Large intestine (tissue), 3 donors: ENCODE results near the gene TMEM131. TPM values are rescaled to one million over a fixed set of nuclear protein-coding genes. Genes with fewer than 3 reads are reported as not detected.
"Not testable (repeated sequence)": the region's sequence is repeated elsewhere in the genome, so short reads cannot be mapped to it uniquely, and the experiment has no call there.

ENCODE experiments used
- DNase-seq, 2 donors: peaks; one replicate each; pipeline versions ENCODE4 v3.0.0 to v3.0.0-alpha.2; 2013
- H3K27ac ChIP-seq: one replicate; pipeline ENCODE4 v1.5.1; 2013; ENCODE audit warnings: low read length
- H3K27me3 ChIP-seq: 2 replicates; pipeline ENCODE4 v1.6.1; 2013; ENCODE audit warnings: low read length; ENCODE audit not compliant: control insufficient read depth, insufficient read depth
- H3K36me3 ChIP-seq: 2 replicates; pipeline ENCODE4 v1.6.1; 2013; ENCODE audit warnings: low read length; ENCODE audit not compliant: control insufficient read depth, insufficient read depth
- H3K4me1 ChIP-seq: one replicate; pipeline ENCODE4 v1.6.1; 2013; ENCODE audit warnings: low read length; ENCODE audit not compliant: control insufficient read depth, insufficient read depth
- H3K4me3 ChIP-seq: one replicate; pipeline ENCODE4 v1.5.1; 2013; ENCODE audit warnings: low read length
- H3K9me3 ChIP-seq: one replicate; pipeline ENCODE4 v1.6.1; 2013; ENCODE audit warnings: mild to moderate bottlenecking, low read depth, low read length, moderate library complexity; ENCODE audit not compliant: control insufficient read depth
- WGBS: methylation state at CpG from one replicate; pipeline ENCODE4 v1.1.5; 2013; ENCODE audit warnings: low lambda C conversion rate; ENCODE audit not compliant: insufficient coverage; 5-methylcytosine and 5-hydroxymethylcytosine counted together
- polyA plus RNA-seq: library from polyadenylated mRNA; unstranded; fragments of 120-200 nt; gene quantifications from one replicate; pipeline ENCODE4 v1.2.1, GENCODE V29; 2013

The TMEM131 gene
- polyA plus RNA-seq, 1 donor, result 41.2 TPM

DNA sequence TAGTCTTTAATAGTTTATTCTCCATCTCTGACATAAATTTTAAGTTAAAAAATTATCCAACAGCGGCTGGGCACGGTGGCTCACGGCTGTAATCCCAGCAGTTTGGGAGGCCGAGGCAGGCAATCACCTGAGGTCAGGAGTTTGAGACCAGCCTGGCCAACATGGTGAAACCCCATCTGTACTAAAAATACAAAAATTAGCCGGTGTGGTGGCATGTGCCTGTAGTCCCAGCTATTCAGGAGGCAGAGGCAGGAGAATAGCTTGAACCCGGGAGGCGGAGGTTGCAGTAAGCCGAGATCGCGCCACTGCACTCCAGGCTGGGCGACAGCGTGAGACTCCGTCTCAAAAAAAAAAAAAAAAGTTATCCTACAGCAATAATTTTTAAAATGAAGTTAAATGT is 39.0 kb downstream of the TMEM131 start:
- not testable (repeated sequence) for H3K9me3 ChIP-seq

DNA sequence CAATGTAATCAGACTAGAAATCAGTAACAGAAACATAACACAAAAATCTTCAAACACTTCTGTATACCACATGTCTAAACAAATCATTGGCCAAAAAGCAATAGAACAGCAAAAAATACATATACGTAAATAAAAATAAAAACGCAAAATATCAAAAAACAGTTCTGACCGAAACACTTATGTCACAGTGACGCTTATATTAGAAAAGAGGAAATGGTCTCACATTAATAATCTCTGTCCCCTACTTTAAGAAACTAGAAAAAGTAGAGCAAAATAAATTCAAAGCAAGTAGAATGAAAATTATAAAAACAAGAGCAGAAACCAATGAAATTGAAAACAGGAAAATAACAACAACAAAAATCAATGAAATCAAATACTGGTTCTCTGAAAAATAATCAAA is 41.9 kb downstream of the TMEM131 start:
- WGBS, result 88% methylated on average over 4 of the region's 4 CpGs
- DNase-seq, result no peak
- H3K27ac ChIP-seq, result no peak overlapping the region
- no peaks in the 10 kb centered on the region for H3K27me3 ChIP-seq
- no peak overlapping the region for H3K4me3 ChIP-seq
- no peaks in the 10 kb centered on the region for H3K36me3 ChIP-seq
- no peaks in the 10 kb centered on the region for H3K4me1 ChIP-seq
- H3K9me3 ChIP-seq, result no peaks in the 10 kb centered on the region

More for the DNA sequence above, 39.0 kb downstream of the TMEM131 start:
- DNase-seq, H3K4me3 ChIP-seq, H3K4me1 ChIP-seq, H3K36me3 ChIP-seq, H3K27me3 ChIP-seq, H3K27ac ChIP-seq: not testable (repeated sequence)
- WGBS, result no CpG with 5 or more reads among the region's 13 CpGs

DNA sequence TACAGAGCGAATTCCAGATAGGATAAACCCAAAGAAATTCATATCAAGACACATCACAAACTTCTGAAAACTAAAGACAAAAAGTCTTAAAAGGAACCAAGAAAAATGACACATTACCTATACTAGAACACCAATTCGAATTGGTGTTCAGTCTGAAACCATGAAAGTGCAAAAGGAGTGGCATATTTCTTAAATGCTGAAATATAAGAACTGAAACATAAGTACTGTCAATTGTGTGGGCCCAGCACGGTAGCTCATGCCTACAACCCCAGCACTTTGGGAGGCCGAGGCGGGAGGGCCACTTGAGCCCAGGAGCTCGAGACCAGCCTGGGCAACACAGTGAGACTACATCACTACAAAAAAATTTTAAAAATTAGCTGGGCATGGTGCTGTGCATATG is 43.4 kb downstream of the TMEM131 start:
- no peak for DNase-seq
- H3K4me3 ChIP-seq, result no peak overlapping the region
- H3K4me1 ChIP-seq, result no peaks in the 10 kb centered on the region
- no peaks in the 10 kb centered on the region for H3K27me3 ChIP-seq
- no peak overlapping the region for H3K27ac ChIP-seq
- H3K36me3 ChIP-seq, result no peaks in the 10 kb centered on the region
- no peaks in the 10 kb centered on the region for H3K9me3 ChIP-seq
- whole genome bisulfite sequencing, result 100% methylated on average over 2 of the region's 6 CpGs

DNA sequence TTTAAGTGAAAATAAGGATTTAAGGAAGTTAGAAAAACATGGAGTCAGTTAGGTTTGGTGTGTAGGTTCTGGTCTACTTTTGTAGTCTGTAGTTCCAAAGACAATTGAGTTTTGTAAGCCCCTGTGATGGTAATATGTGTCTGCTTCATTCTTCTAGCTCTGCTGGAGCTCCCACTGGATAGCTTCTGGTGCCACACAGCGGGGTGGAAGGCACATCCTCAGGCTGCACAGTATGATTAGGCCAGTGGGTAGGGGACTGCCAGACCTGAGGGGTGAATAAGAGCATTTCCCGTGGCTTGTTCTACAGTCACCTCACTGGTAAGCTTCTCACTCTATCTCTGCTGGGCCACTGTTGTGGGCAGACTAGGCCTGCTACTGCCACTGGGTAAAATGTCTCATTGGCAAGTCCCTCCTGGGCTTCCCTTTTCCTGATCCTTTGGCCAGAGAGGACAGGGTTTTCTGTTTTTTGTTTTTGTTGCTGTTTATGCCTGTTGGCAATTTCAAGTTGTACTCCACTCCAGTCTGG is 44.5 kb downstream of the TMEM131 start:
- Histone ChIP-seq H3K4me1 (no peaks in the 10 kb centered on the region), H3K27ac (no peak overlapping the region), H3K4me3 (no peak overlapping the region), H3K27me3 (no peaks in the 10 kb centered on the region), H3K36me3 (no peaks in the 10 kb centered on the region), H3K9me3 (no peaks in the 10 kb centered on the region)
- WGBS, result no CpG with 5 or more reads among the region's 2 CpGs
- no peak for DNase-seq

DNA sequence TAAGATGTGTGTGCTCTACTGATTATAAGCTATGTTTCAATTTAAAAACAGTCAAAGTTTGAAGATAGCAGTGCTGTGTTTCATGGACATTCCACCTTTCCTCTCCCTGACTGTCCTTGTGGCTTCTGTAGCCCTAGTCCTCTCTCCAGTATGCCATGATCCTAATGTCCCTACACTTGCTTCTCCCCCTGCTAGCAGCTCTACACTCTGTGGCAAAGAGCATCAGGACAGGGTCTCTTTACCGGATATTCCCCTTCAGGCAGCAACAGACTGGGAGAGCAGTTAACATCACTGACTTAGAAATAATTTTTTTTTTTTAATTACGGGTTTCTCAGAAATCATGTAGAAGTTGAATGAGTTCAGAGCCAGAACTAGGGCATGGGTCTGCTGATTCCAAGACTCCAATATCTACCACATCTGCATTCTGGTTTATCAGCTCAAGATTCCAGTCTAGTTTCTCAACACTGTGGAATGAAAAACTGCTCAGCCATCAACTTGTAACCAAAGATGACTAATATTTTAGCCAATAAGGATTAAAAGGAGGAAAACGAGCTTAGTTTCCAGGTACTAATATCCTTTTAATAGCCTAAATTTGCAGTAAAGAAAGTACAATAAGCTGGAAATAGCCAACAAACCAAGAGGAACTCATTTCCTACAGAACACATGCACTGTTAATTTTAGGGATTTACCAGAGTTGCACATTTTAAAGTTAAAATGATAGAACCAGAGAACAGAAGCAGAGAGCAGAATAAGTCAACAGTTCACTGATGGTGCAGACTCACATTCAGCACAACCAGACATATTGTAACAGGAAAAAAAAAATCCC is 45.2 kb downstream of the TMEM131 start:
- no peak overlapping the region for H3K4me3 ChIP-seq
- DNase-seq, result no peak
- no peak overlapping the region for H3K27ac ChIP-seq
- H3K4me1 ChIP-seq, result no peaks in the 10 kb centered on the region
- H3K27me3 ChIP-seq, result no peaks in the 10 kb centered on the region
- no peaks in the 10 kb centered on the region for H3K36me3 ChIP-seq
- no peaks in the 10 kb centered on the region for H3K9me3 ChIP-seq
- WGBS, result no CpG with 5 or more reads among the region's 3 CpGs

DNA sequence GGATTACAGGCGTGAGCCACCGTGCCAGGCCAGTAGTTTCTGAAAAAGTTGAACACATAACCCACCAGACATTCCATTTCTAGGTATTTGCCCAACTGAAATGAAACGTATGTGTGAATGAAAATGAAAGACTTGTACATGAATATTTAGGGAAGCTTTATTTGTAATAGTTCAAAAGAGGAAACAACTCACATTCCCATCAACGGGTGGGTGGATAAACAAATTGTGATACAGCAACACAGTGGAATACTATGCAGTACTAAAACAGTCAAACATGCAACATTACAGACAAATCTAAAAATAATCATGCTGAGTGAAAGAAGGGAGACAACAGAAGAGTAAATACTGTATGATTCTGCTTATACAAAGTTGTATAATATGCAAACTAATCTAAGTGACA is 46.8 kb downstream of the TMEM131 start:
- no peaks in the 10 kb centered on the region for H3K4me1 ChIP-seq
- 78% methylated on average over 1 of the region's 4 CpGs for WGBS
- H3K4me3 ChIP-seq, result no peak overlapping the region
- no peaks in the 10 kb centered on the region for H3K9me3 ChIP-seq
- no peak for DNase-seq
- no peaks in the 10 kb centered on the region for H3K36me3 ChIP-seq
- H3K27me3 ChIP-seq, result no peaks in the 10 kb centered on the region
- H3K27ac ChIP-seq, result no peak overlapping the region

DNA sequence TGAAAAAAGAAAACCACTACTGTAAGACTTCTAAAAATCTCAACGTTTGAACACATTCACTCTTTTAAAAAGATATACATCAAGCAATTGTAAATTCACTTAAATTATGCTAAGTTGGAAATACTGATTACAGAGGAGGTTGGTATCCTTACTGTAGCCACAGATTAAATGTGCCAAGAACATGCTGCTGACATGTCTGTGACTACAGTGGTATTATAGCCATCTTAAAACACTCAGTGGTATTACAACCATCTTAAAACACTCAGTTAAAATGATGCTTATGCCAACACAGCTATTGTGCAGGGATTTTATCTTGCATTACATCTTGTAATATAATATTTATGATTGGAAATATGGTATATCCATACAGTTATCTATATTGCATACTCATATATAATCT is 50.0 kb downstream of the TMEM131 start:
- no peak overlapping the region for H3K4me3 ChIP-seq
- 67% methylated on average over 1 of the region's 1 CpG for WGBS
- DNase-seq, result no peak
- H3K27me3 ChIP-seq, result no peaks in the 10 kb centered on the region
- H3K36me3 ChIP-seq, result no peaks in the 10 kb centered on the region
- H3K27ac ChIP-seq, result no peak overlapping the region
- H3K9me3 ChIP-seq, result no peaks in the 10 kb centered on the region
- no peaks in the 10 kb centered on the region for H3K4me1 ChIP-seq

DNA sequence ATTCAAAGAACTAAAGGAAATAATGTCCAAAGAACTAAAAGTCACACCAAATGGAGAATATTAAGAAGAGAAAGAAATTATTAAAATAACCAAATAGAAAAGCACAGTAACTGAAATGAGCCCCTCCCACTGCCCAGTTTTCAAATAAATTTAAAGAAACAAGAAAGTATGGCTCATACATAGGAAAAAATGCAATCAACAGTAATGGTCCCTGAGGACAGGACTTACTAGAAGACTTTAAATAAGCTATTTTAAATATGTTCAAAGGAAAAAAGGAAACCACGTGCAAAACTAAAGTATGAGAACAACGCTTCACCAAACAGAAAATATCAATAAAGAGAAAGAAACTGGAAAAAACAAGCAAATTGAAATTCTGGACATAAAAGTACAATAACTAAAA is 58.9 kb downstream of the TMEM131 start:
- no peaks in the 10 kb centered on the region for H3K27me3 ChIP-seq
- DNase-seq, result no peak
- H3K4me1 ChIP-seq, result peaks cover 10% of the 10 kb centered on the region
- no peaks in the 10 kb centered on the region for H3K36me3 ChIP-seq
- no peaks in the 10 kb centered on the region for H3K9me3 ChIP-seq
- H3K4me3 ChIP-seq, result no peak overlapping the region
- 80% methylated on average over 2 of the region's 2 CpGs for WGBS
- H3K27ac ChIP-seq, result no peak overlapping the region

DNA sequence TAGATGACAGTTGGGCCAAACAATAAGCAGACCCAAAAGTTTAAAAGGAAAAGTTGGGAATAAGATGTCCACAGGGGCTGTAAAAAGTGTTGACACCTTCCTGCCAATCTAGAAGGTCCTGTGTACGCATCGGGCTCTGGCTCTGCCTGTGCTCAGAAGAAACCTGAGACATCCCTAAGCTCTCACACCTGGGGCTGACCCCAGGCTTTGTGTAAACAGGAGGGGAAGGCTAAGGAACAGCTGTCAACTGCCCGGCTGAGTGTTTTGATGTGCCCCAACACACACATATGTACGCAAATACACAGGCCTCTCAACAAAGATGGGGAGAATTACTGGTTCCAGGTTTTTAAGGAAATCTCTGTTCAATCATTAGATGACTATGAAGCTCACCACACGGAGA is 59.5 kb downstream of the TMEM131 start:
- Histone ChIP-seq H3K4me1 (peaks cover 13% of the 10 kb centered on the region), H3K4me3 (no peak overlapping the region)

DNA sequence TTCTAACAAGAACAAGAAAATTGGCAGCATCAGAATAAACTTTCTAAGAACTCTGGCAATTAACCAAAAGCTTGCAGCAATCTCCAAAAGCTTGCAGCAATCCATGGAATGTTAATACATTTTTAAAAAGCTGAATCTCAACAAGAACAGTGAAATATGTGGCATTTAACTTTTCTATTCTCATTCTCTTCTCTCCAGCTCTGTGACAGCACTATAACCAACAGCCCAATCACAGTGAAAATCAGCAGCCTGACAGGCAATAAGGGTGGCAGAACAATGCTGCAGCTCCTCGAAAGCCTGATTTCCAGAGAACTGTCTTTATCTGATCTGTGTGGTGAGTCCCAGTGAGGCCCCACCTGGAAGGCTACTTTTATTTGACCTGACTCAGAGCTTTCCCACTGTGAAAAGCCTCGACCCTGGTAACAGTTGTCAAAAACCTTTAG is 60.0 kb downstream of the TMEM131 start:
- H3K4me1 ChIP-seq, result peaks cover 13% of the 10 kb centered on the region
- H3K4me3 ChIP-seq, result no peak overlapping the region
- H3K9me3 ChIP-seq, result no peaks in the 10 kb centered on the region
- WGBS, result no CpG with 5 or more reads among the region's 2 CpGs
- no peaks in the 10 kb centered on the region for H3K36me3 ChIP-seq
- H3K27ac ChIP-seq, result peak overlapping the region; percentile 20
- no peaks in the 10 kb centered on the region for H3K27me3 ChIP-seq
- peak in 1 of 2 donors; percentile 20 for DNase-seq

More for the DNA sequence above, 59.5 kb downstream of the TMEM131 start:
- Histone ChIP-seq H3K9me3 (no peaks in the 10 kb centered on the region), H3K36me3 (no peaks in the 10 kb centered on the region), H3K27me3 (no peaks in the 10 kb centered on the region), H3K27ac (peak overlapping the region; percentile 20)
- peak in 1 of 2 donors; percentile 31 for DNase-seq
- no CpG with 5 or more reads among the region's 5 CpGs for WGBS
